Lung microvascular endothelial cell (primary cell): ENCODE data around the gene ZFPM1. TPM values are rescaled to one million over a fixed set of nuclear protein-coding genes. Genes with fewer than 3 reads are reported as not detected.

Source experiments
- DNase-seq, 2 donors: peaks; one replicate each; pipeline versions ENCODE4 v3.0.0 to v3.0.0-alpha.2; 2010; ENCODE audit warnings: low read depth in 2 of 2
- total RNA-seq: library from RNA; depleted of rRNA; stranded (reverse); fragments of >200 nt; gene quantifications from 2 replicates; pipeline ENCODE4 v1.2.1, GENCODE V29; 2014

Gene ZFPM1
- total RNA-seq, 1 donor from 2014 or later: 0.60 TPM

DNA sequence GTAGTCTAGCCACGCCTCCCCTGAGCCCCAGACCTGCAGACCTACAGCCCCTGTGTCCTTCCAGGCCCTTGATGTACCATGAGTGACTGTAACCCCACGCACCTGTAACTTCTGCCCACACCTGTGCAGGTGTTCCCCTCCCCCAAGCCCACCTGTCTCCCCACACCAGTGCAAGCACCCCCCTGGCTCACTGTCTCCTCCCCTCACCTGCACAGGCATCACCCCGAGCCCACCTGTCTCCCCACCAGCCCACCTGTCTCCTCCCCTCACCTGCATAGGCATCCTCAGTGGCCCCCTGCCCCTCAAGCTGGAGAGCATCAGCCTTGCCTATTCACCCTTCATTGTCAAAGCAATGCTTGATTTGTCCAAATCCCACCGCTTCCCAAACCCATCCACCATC, 84.8 kb downstream of the ZFPM1 start:
- no peak for DNase-seq

GRCh38 chr16:88538366-88539060, 85.4 kb downstream of the ZFPM1 start:
- no peak for DNase-seq

GRCh38 chr16:88539261-88539651, 86.2 kb downstream of the ZFPM1 start:
- no peak for DNase-seq

DNA sequence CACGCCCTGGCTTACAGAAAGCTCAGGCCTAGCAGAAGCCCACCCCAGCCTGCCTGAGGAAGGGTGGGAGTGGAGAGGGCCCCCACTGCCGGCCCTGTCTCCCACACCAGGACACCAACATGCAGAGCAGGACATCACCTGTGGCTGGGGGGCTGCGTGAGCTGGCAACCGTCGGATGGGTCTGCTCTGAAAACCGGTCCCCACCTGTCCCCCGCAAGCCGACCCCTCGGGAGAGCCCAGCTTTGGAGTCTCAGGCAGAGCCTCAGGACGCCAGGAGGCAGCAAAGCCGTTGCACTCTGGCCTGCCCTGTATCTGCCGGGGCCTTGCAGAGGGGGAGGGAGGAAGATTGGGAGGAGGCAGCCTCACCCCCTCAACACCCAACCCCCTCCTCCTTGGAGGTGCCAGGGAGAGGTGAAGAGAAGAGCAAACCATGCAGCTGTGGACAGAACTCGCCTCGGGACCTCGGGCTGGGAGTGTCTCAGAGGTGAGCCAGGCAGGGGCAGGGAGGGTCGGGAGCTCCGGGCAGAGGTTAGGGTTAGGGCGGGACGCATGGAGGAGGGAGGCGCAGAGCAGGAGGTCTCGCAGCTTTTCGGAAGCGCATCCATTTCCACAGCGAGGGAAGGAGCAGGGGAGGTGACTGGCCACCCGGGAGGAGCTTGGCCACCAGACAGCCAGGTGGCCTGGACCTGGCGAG, 86.7 kb downstream of the ZFPM1 start:
- DNase-seq: no peak

DNA sequence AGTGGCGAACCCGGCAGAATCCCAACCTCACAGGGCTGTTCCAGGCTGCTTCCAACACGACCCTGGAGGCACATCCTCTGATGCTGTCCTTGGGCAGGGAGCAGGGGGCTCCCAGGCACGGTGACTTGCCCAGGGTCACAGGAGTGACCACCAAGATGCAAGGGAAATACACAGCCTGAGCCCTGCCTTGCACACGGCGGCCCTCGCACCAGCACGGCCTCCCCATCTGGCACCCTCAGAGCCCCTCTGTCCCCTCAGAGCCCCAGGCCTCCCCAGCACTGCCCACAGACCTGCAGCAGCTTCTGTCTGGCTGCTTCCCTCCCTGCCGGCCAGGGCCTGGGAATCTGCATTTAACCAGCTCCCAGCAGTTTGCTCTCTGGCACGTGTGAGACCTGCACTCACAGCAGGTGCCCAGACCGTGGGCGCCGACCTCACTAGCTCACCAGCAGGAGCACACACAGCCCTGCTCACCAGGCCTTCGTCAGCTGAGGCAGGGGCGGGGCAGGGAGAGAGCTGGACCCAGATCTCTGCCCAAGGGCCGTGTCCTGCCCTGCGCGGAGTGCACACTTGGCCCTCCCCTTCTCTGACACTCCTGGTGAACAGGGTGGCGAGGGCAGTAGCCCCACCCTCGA, 87.4 kb downstream of the ZFPM1 start:
- DNase-seq: no peak

GRCh38 chr16:88541831-88542616, 88.9 kb downstream of the ZFPM1 start:
- DNase-seq: no peak

GRCh38 chr16:88543230-88543813, 90.2 kb downstream of the ZFPM1 start:
- no peak for DNase-seq

- no peak for DNase-seq
These were observed 92.7 kb downstream of the ZFPM1 start for GRCh38 chr16:88545781-88546180.

DNA sequence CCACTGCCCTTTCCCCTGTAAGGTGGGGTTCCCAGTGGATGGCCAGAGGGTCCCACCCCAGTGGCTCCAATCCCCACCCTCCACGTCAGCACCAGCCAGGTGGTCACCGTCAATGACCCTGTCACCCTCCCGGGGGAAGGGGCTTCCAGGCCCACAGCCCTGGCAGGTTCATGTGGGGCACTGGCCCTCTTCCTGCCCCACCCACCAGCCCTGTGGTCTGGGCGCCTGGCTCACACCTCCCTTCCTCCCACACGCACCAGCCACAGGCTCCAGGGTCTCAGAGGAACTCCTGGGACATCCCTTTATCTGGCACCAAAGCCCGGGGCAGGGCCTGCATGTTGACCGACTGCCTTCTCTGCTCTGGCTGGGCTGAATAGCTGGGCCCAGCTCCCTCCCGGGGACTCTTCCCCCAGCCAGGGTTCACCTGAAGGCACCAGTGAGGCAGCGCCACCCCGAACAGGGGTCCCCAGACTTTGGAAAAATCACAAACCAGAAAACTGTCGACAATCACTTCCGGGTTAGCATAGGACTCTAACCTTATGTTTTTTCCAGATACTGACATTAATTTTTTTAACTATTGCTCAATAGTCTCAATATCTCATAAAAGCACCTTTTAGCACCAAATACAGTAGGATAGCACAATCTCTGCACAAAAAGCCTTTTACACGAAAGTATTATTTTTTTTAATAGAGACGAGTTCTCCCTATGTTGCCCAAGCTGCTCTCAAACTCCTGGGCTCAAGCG, 95.2 kb downstream of the ZFPM1 start:
- no peak for DNase-seq

DNA sequence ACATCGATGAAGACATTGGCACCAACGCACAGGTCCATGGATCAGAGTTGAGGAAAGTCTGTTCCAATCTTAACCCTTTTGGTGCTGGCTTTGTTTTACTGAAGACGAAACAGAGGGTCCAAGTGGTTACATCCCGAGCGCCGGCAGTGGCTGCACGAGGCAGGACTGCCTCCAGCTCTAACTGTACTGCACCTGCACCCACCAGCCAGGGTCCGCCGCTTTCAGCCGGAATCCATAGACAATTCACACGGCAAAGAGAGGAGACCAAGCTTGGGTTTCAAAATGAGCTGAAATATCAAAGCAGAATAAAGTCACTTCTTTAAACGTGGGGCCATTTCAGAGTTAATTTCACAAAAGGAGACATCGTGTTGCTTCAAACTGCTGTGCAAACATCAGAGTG, 95.9 kb downstream of the ZFPM1 start:
- DNase-seq: no peak

DNA sequence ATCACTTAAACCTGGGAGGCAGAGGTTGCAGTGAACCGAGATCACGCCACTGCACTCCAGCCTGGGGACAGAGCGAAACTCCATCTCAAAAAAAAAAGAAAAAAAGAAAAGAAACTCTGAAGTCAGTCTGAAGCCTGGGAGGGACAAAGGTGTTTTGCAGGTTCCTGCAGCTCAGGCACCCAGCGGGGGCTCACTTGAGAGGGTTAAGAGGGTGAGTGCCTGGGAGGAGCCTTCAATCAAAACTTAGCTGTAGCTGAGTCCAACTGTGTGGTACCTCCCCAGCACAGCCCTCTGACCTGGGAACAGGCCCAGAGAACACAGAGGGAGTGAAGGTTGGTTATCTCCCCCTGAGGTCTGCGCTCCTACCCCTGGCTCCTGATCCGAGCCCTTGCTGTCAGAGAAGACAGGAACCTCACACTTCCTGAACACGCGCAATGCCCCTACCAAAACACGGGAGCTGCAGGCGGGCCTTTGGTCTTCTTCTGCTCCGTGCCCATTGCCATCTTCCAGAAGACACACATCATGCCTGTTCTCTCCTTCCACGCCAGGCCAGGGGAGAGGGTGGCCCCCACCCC, 96.7 kb downstream of the ZFPM1 start:
- no peak for DNase-seq

DNA sequence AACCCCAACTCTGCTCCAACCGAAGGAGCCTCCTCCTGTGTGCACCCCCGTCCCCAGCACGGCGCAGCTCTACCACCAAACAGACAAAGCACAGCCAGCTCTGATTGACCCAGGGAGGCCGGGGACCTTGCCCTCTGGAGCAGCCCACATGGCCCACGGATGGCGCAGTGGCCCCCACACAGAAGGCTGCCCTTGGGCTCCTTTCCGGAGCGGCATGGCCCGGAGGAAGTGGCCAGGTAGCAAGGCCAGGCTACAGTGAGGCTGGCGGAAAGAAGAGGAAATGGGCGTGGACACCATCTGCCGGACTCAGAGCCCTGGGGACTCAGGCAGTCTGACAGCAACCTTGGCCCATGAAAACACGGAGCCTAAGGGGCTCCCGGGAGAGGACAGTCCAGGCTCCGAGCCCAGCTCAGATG, 97.2 kb downstream of the ZFPM1 start:
- DNase-seq: no peak

DNA sequence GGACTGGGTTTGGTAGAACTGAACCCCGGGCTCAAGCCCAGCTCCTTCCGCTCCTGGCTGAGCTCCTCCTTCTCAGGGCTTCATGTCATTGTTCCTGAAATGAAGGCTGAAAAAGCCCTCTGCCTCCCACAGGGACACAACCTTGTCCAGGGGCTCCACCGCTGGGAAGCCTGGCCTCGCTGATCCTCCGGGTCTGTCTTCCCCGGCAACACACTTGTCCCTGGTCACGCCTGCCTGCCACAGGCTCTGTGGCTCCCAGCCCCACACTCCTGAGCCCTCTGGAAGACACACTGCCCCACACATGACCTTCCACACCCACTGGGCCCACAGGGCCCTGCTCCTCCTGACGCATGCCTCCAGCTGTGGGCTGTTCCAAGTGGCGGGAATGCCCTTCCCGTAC, 99.1 kb downstream of the ZFPM1 start:
- DNase-seq: no peak

DNA sequence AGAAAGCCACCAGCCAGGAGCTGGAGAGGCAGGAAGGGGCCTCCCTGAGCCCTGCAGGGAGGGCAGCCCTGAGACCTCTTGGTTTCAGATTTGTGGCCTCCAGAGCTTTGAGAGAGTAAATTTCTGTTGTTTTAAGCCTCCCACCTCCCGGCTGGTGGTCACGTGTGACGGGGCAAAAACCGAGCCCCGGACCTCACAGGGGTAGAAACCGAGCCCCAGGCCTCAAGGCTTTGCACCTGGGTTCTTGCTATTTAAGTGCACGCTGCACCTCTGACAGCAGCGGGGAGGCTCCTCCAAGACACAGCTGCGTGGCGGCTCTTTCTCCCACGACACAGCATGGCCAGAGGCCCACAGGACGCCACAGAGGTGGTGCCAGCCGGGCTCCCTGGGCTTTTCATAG, 99.7 kb downstream of the ZFPM1 start:
- no peak for DNase-seq

DNA sequence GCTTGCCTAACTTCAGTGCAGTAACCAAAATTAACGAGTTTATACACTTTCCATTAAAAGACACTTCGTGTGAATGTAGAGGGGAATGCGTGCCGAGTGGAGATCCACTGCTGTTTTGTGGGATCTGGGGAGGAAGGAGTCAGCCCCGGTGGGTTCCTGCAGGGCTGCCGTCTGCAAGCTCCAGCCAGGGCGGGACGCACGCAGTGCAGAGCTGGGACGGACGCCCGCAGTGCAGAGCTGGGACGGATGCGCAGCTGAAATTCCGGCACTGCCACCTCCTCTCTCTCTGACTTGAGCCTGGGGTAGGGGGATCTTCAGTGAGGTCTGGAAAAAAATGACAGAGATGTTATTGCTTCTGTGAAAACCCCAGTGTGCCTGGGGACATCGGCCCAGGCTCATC, 100.7 kb downstream of the ZFPM1 start:
- DNase-seq: no peak

DNA sequence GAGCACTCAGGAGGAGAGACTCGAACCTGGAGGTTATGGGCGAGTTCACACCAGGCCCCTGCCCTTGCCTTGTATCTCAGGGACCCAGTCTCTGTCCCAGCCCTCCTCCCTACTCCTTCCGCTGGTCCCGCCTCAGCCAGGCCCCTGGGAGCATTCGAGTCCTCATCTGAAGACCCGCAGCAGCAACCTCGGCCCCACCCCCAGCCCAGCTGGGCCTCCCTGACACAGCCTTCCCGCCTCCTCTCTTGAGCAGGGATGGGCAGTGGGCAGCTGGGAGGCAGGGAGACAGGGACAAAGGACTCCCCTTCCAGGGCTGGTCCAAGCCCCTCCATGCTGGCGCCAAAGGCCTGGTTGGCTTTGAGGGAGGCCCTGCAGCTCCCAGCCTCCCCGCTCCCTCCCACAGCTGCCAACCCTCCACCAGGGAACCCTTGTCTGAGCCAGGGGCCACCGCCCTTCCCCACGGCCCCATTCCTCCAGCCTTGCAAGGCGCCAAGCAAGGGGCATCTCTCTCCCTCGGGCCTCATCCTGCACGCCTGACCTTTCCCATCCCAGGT, 101.7 kb downstream of the ZFPM1 start:
- no peak for DNase-seq

- no peak for DNase-seq
These were observed 103.4 kb downstream of the ZFPM1 start for GRCh38 chr16:88556294-88556988.

- DNase-seq: peak; percentile 67 to 75
These were observed 105.7 kb downstream of the ZFPM1 start for GRCh38 chr16:88558457-88559442.
